HEK293 (cell line): ENCODE measurements around the gene TTC22.

Experiments
- CTCF ChIA-PET: fragments of 350-600 bp; formaldehyde crosslinking; extraction: SDS; loops from one replicate; lab custom pipeline; 2021; ENCODE audit warnings: antibody characterized with exemption; lab: Yijun Ruan, JAX
- POLR2A ChIA-PET: fragments of 300-600 bp; formaldehyde crosslinking; extraction: SDS; loops from one replicate; lab custom pipeline; 2020; ENCODE audit warnings: antibody characterized with exemption, inconsistent platforms; lab: Yijun Ruan, JAX
- H3K27ac ChIP-seq: fragments of 200-500 bp; sonication (Bioruptor generic); 2 replicates; pipeline ENCODE4 v1.5.1; 2014; ENCODE audit warnings: low read depth, low read length, control low read depth, inconsistent platforms; ENCODE audit errors: extremely low read depth
- H3K36me3 ChIP-seq, 2 experiments: fragments of 200-500 bp in 1 of 2; sonication (Bioruptor generic) in 1 of 2; 1 replicate in 1 of 2; 2 replicates in 1 of 2; pipeline ENCODE4 v1.5.1; 2014 to 2017; ENCODE audit warnings: inconsistent platforms in 2 of 2, low read length in 2 of 2; ENCODE audit not compliant: control insufficient read depth in 2 of 2, insufficient read depth in 1 of 2
- H3K4me1 ChIP-seq: fragments of 200-500 bp; sonication (Bioruptor generic); 2 replicates; pipeline ENCODE4 v1.5.1; 2014; ENCODE audit warnings: mild to moderate bottlenecking, low read length, inconsistent platforms; ENCODE audit not compliant: control insufficient read depth, insufficient read depth
- H3K4me3 ChIP-seq: 2 replicates; pipeline ENCODE4 v1.5.1; 2011; ENCODE audit warnings: low read depth, mild to moderate bottlenecking, control low read depth, low read length, moderate library complexity
- H3K9me3 ChIP-seq: fragments of 200-500 bp; sonication (Bioruptor generic); 2 replicates; pipeline ENCODE4 v1.5.1; 2014; ENCODE audit warnings: low read depth, low read length, inconsistent platforms; ENCODE audit not compliant: control insufficient read depth, insufficient read depth
- KLF17 ChIP-seq: fragments of 450-650 bp; formaldehyde crosslinking; IDR thresholded peaks from 2 replicates; pipeline ENCODE4 v1.5.1; 2016; ENCODE audit warnings: missing biosample characterization, missing genetic modification characterization
- PRDM1 ChIP-seq: fragments of 450-650 bp; formaldehyde crosslinking; IDR thresholded peaks from 2 replicates; pipeline ENCODE4; 2016; ENCODE audit warnings: missing biosample characterization, missing genetic modification characterization
- SCRT1 ChIP-seq: fragments of 450-650 bp; formaldehyde crosslinking; IDR thresholded peaks from 2 replicates; pipeline ENCODE4 v1.5.1; 2016; ENCODE audit warnings: missing biosample characterization, missing genetic modification characterization, borderline replicate concordance
- SP3 ChIP-seq: fragments of 450-650 bp; formaldehyde crosslinking; IDR thresholded peaks from 2 replicates; pipeline ENCODE4 v1.5.1; 2016; ENCODE audit warnings: missing biosample characterization, missing genetic modification characterization
- SP7 ChIP-seq: fragments of 450-650 bp; formaldehyde crosslinking; IDR thresholded peaks from 2 replicates; pipeline ENCODE4 v1.5.1; 2016; ENCODE audit warnings: missing biosample characterization, missing genetic modification characterization
- TRIM28 ChIP-seq: IDR thresholded peaks from 2 replicates; pipeline ENCODE4 v1.6.1; 2011; ENCODE audit warnings: low read length, control low read depth, borderline replicate concordance
- ZBTB7A ChIP-seq: fragments of 450-650 bp; formaldehyde crosslinking; IDR thresholded peaks from 2 replicates; pipeline ENCODE4 v1.5.1; 2016; ENCODE audit warnings: low read depth, missing biosample characterization, missing genetic modification characterization
- ZNF132 ChIP-seq: fragments of 450-650 bp; formaldehyde crosslinking; IDR thresholded peaks from 2 replicates; pipeline ENCODE4 v1.5.1; 2017; ENCODE audit warnings: missing biosample characterization, missing genetic modification characterization, borderline replicate concordance
- ZNF19 ChIP-seq: fragments of 450-650 bp; formaldehyde crosslinking; IDR thresholded peaks from 2 replicates; pipeline ENCODE4; 2016; ENCODE audit warnings: missing biosample characterization, missing genetic modification characterization, low read depth
- ZNF214 ChIP-seq: fragments of 450-650 bp; formaldehyde crosslinking; IDR thresholded peaks from 2 replicates; pipeline ENCODE4 v1.5.1; 2017; ENCODE audit warnings: missing biosample characterization, mild to moderate bottlenecking, missing genetic modification characterization, borderline replicate concordance
- ZNF571 ChIP-seq: fragments of 450-650 bp; formaldehyde crosslinking; IDR thresholded peaks from 2 replicates; pipeline ENCODE4 v1.5.0; 2017; ENCODE audit warnings: missing biosample characterization, missing genetic modification characterization
- ZNF596 ChIP-seq: fragments of 450-650 bp; IDR thresholded peaks from 2 replicates; pipeline ENCODE4 v1.5.0; 2018; ENCODE audit warnings: missing biosample characterization, mild to moderate bottlenecking, missing genetic modification characterization, moderate library complexity
- ZNF645 ChIP-seq: fragments of 450-650 bp; formaldehyde crosslinking; IDR thresholded peaks from 2 replicates; pipeline ENCODE4; 2016; ENCODE audit warnings: missing biosample characterization, missing genetic modification characterization
- ZNF658 ChIP-seq: fragments of 450-650 bp; formaldehyde crosslinking; IDR thresholded peaks from 2 replicates; pipeline ENCODE4; 2016; ENCODE audit warnings: missing biosample characterization, missing genetic modification characterization
- ZNF707 ChIP-seq: fragments of 450-650 bp; formaldehyde crosslinking; IDR thresholded peaks from 2 replicates; pipeline ENCODE4 v1.5.1; 2016; ENCODE audit warnings: missing biosample characterization, missing genetic modification characterization
- ZNF776 ChIP-seq: fragments of 450-650 bp; formaldehyde crosslinking; IDR thresholded peaks from 2 replicates; pipeline ENCODE4 v1.5.0; 2017; ENCODE audit warnings: missing biosample characterization, missing genetic modification characterization, borderline replicate concordance
- TF ChIP-seq, protein P1 (sequence below): fragments of 450-650 bp; formaldehyde crosslinking; IDR thresholded peaks from 2 replicates; pipeline ENCODE4 v1.5.1; 2016; ENCODE audit warnings: missing biosample characterization, missing genetic modification characterization
- TF ChIP-seq, protein P2 (sequence below): fragments of 450-650 bp; formaldehyde crosslinking; IDR thresholded peaks from 2 replicates; pipeline ENCODE4 v1.5.1; 2017; ENCODE audit warnings: missing biosample characterization, missing genetic modification characterization

TTC22 gene

GRCh38 chr1:54795841-54796468 is 5.2 kb downstream of the TTC22 start:
- TF ChIP-seq ZNF571 (tag by site-specific recombination) (no peak), ZNF658 (tag by site-specific recombination) (no peak)
- H3K36me3 ChIP-seq, result no peaks in the 10 kb centered on the region
- H3K9me3 ChIP-seq, result no peaks in the 10 kb centered on the region
- ChIA-PET POLR2A (no interaction called here), CTCF (interaction anchor here (0.6 to 1.6 kb wide), 4 partner anchors 13 to 199 kb away, joined by 3 to 8 read pairs (median 3); no protein-coding TSS in a partner anchor)
- H3K27ac ChIP-seq, result no peak overlapping the region
- no peaks in the 10 kb centered on the region for H3K4me1 ChIP-seq
- H3K4me3 ChIP-seq, result no peak overlapping the region

- ChIA-PET POLR2A (no interaction called here), CTCF (interaction anchor here (0.6 to 1.0 kb wide), 2 partner anchors 14 to 92 kb away, joined by 3 read pairs; no protein-coding TSS in a partner anchor)
- no peak overlapping the region for H3K27ac ChIP-seq
- no peaks in the 10 kb centered on the region for H3K9me3 ChIP-seq
- H3K4me1 ChIP-seq, result no peaks in the 10 kb centered on the region
- no peak for TF ChIP-seq SCRT1
- no peak for TF ChIP-seq ZNF132 (tag by site-specific recombination)
- no peak for TF ChIP-seq ZNF596
- TF ChIP-seq SP3 (tag by site-specific recombination), result no peak
- no peak for TF ChIP-seq TRIM28
- TF ChIP-seq ZBTB7A, result no peak
- TF ChIP-seq SP7 (tag by site-specific recombination), result no peak
- TF ChIP-seq ZNF214 (tag by site-specific recombination), result no peak
- no peaks in the 10 kb centered on the region for H3K36me3 ChIP-seq
- H3K4me3 ChIP-seq, result no peak overlapping the region
These were observed 5.8 kb downstream of the TTC22 start for GRCh38 chr1:54795356-54795665.

GRCh38 chr1:54794451-54795355 is 6.4 kb downstream of the TTC22 start:
- Histone ChIP-seq H3K27ac (no peak overlapping the region), H3K4me3 (no peak overlapping the region), H3K36me3 (no peaks in the 10 kb centered on the region), H3K4me1 (no peaks in the 10 kb centered on the region)
- CTCF ChIA-PET, result interaction anchor here (0.6 to 1.0 kb wide), 5 partner anchors 14 to 713 kb away, joined by 3 to 4 read pairs (median 3); no protein-coding TSS in a partner anchor
- POLR2A ChIA-PET, result no interaction called here
- TF ChIP-seq, protein P1, sequence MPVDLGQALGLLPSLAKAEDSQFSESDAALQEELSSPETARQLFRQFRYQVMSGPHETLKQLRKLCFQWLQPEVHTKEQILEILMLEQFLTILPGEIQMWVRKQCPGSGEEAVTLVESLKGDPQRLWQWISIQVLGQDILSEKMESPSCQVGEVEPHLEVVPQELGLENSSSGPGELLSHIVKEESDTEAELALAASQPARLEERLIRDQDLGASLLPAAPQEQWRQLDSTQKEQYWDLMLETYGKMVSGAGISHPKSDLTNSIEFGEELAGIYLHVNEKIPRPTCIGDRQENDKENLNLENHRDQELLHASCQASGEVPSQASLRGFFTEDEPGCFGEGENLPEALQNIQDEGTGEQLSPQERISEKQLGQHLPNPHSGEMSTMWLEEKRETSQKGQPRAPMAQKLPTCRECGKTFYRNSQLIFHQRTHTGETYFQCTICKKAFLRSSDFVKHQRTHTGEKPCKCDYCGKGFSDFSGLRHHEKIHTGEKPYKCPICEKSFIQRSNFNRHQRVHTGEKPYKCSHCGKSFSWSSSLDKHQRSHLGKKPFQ (tag by site-specific recombination), result no peak
- TF ChIP-seq ZNF571 (tag by site-specific recombination) (no peak), ZNF19 (no peak), KLF17 (no peak), ZNF645 (tag by site-specific recombination) (no peak), ZNF776 (no peak), ZNF707 (tag by site-specific recombination) (no peak), PRDM1 (tag by site-specific recombination) (no peak)
- TF ChIP-seq, protein P2, sequence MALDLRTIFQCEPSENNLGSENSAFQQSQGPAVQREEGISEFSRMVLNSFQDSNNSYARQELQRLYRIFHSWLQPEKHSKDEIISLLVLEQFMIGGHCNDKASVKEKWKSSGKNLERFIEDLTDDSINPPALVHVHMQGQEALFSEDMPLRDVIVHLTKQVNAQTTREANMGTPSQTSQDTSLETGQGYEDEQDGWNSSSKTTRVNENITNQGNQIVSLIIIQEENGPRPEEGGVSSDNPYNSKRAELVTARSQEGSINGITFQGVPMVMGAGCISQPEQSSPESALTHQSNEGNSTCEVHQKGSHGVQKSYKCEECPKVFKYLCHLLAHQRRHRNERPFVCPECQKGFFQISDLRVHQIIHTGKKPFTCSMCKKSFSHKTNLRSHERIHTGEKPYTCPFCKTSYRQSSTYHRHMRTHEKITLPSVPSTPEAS (tag by site-specific recombination), result no peak
- TF ChIP-seq, all 188 proteins: peak for 0
- H3K9me3 ChIP-seq, result no peaks in the 10 kb centered on the region
